ENCODE data around the gene KRTAP16-1. TPM values are rescaled to one million over a fixed set of nuclear protein-coding genes. Genes with fewer than 3 reads are reported as not detected.

Gene KRTAP16-1
- total RNA-seq, 1 donor from 2014 or later: not detected

- Mint-ChIP-seq H3K4me3 (no peak overlapping the region), H3K27ac (no peak overlapping the region), H3K9me3 (peaks cover 5% of the 10 kb centered on the region), H3K27me3 (peaks cover 5% of the 10 kb centered on the region), H3K4me1 (peaks cover 34% of the 10 kb centered on the region), H3K36me3 (ENCODE audit: low read depth) (no peaks in the 10 kb centered on the region)
- intact Hi-C loops (cut with micrococcal nuclease): no loop called here
- POLR2A ChIA-PET: no interaction called here
- no peak for TF ChIP-seq CTCF (IDR thresholded peaks at IDR 0.05)
- DNase-seq (no peak), ATAC-seq (ENCODE audit: low read depth) (no peak)
- CTCF ChIA-PET: no interaction called here
These were observed 5.0 kb downstream of the KRTAP16-1 start for GRCh38 chr17:41304091-41304490.

GRCh38 chr17:41302981-41303380 lies 6.1 kb downstream of the KRTAP16-1 start:
- intact Hi-C loops (cut with micrococcal nuclease): no loop called here

GRCh38 chr17:41301916-41302901 lies 6.9 kb downstream of the KRTAP16-1 start, which contains the start of gene KRTAP29-1:
Gene KRTAP29-1, minus strand, starts transcription at chr17:41302851. Its CDS starts 0 bp downstream, at chr17:41302851.
- POLR2A ChIA-PET: no interaction called here
- CTCF ChIA-PET: no interaction called here
- peaks cover 13% of the 10 kb centered on the region for H3K27me3 Mint-ChIP-seq
- no peaks in the 10 kb centered on the region for H3K36me3 Mint-ChIP-seq (ENCODE audit: low read depth)
- intact Hi-C loops (cut with micrococcal nuclease): no loop called here
- H3K27ac Mint-ChIP-seq: no peak within 1 kb of the TSS
- TF ChIP-seq CTCF (IDR thresholded peaks at IDR 0.05): no peak
- DNase-seq (no peak), ATAC-seq (ENCODE audit: low read depth) (no peak)
- no peak within 1 kb of the TSS for H3K4me3 Mint-ChIP-seq
- H3K9me3 Mint-ChIP-seq: peaks cover 5% of the 10 kb centered on the region
- H3K4me1 Mint-ChIP-seq: peaks cover 16% of the 10 kb centered on the region

More at GRCh38 chr17:41302981-41303380, 6.1 kb downstream of the KRTAP16-1 start:
- ATAC-seq (ENCODE audit: low read depth) (no peak), DNase-seq (no peak)
- peaks cover 5% of the 10 kb centered on the region for H3K9me3 Mint-ChIP-seq
- no peaks in the 10 kb centered on the region for H3K36me3 Mint-ChIP-seq (ENCODE audit: low read depth)
- H3K27ac Mint-ChIP-seq: no peak overlapping the region
- ChIA-PET CTCF (no interaction called here), POLR2A (no interaction called here)
- H3K27me3 Mint-ChIP-seq: peaks cover 13% of the 10 kb centered on the region
- no peak overlapping the region for H3K4me3 Mint-ChIP-seq
- H3K4me1 Mint-ChIP-seq: peaks cover 23% of the 10 kb centered on the region
- no peak for TF ChIP-seq CTCF (IDR thresholded peaks at IDR 0.05)

GRCh38 chr17:41301204-41301790 lies 7.8 kb downstream of the KRTAP16-1 start:
- ATAC-seq (ENCODE audit: low read depth) (no peak), DNase-seq (no peak)
- H3K4me3 Mint-ChIP-seq: no peak overlapping the region
- H3K36me3 Mint-ChIP-seq (ENCODE audit: low read depth): no peaks in the 10 kb centered on the region
- intact Hi-C loops (cut with micrococcal nuclease): no loop called here
- POLR2A ChIA-PET: interaction anchor here (0.6 kb wide), 1 partner anchor 321 kb away, joined by 3 read pairs; no protein-coding TSS in a partner anchor
- no peak for TF ChIP-seq CTCF (IDR thresholded peaks at IDR 0.05)
- no peak overlapping the region for H3K27ac Mint-ChIP-seq
- H3K4me1 Mint-ChIP-seq: peaks cover 13% of the 10 kb centered on the region
- peaks cover 5% of the 10 kb centered on the region for H3K9me3 Mint-ChIP-seq
- CTCF ChIA-PET: no interaction called here
- peaks cover 13% of the 10 kb centered on the region for H3K27me3 Mint-ChIP-seq

GRCh38 chr17:41298458-41299135 lies 10.5 kb downstream of the KRTAP16-1 start:
- POLR2A ChIA-PET: no interaction called here
- intact Hi-C loops (cut with micrococcal nuclease): no loop called here
- no peak overlapping the region for H3K4me3 Mint-ChIP-seq
- no peak for TF ChIP-seq CTCF (IDR thresholded peaks at IDR 0.05)
- ATAC-seq (ENCODE audit: low read depth): no peak
- DNase-seq: no peak
- no peaks in the 10 kb centered on the region for H3K36me3 Mint-ChIP-seq (ENCODE audit: low read depth)
- CTCF ChIA-PET: no interaction called here
- no peak overlapping the region for H3K27ac Mint-ChIP-seq
- H3K9me3 Mint-ChIP-seq: peaks cover 5% of the 10 kb centered on the region
- peaks cover 7% of the 10 kb centered on the region for H3K4me1 Mint-ChIP-seq
- peaks cover 20% of the 10 kb centered on the region for H3K27me3 Mint-ChIP-seq
